BLaER1 treated with 17β-estradiol and CSF1 and Interleukin-3, amounts not matched to agents 10 nM and 100 nM (cell line): Measurements from ENCODE around the gene GRM1.

Experiments used
- H3K27ac ChIP-seq, 11 experiments: shearing (Covaris generic); formaldehyde crosslinking; 2 replicates each; pipeline ENCODE4 v1.8.1; 2022
- H3K27me3 ChIP-seq, 11 experiments: shearing (Covaris generic); formaldehyde crosslinking; 2 replicates each; pipeline ENCODE4 v1.8.1; 2022
- H3K36me3 ChIP-seq, 11 experiments: shearing (Covaris generic); formaldehyde crosslinking; 2 replicates each; pipeline ENCODE4 v1.8.1; 2022
- H3K4me1 ChIP-seq, 10 experiments: shearing (Covaris generic); formaldehyde crosslinking; 2 replicates each; pipeline ENCODE4 v1.8.1; 2022
- H3K4me2 ChIP-seq, 11 experiments: shearing (Covaris generic); formaldehyde crosslinking; 2 replicates each; pipeline ENCODE4 v1.8.1; 2022
- H3K4me3 ChIP-seq, 10 experiments: shearing (Covaris generic); formaldehyde crosslinking; 2 replicates each; pipeline ENCODE4 v1.8.1; 2022
- H3K9ac ChIP-seq, 11 experiments: shearing (Covaris generic); formaldehyde crosslinking; 2 replicates each; pipeline ENCODE4 v1.8.1; 2022
- H3K9me3 ChIP-seq, 11 experiments: shearing (Covaris generic); formaldehyde crosslinking; replicated peaks in 1 of 11; 2 replicates each; pipeline ENCODE4 v1.8.1; 2022
- H4K20me1 ChIP-seq, 11 experiments: shearing (Covaris generic); formaldehyde crosslinking; 2 replicates each; pipeline ENCODE4 v1.8.1; 2022
- Cebpa-rat ChIP-seq, 11 experiments: shearing (Covaris generic); IDR thresholded peaks; 2 replicates each; pipeline ENCODE4 v1.8.1; 2022

GRM1 gene

DNA sequence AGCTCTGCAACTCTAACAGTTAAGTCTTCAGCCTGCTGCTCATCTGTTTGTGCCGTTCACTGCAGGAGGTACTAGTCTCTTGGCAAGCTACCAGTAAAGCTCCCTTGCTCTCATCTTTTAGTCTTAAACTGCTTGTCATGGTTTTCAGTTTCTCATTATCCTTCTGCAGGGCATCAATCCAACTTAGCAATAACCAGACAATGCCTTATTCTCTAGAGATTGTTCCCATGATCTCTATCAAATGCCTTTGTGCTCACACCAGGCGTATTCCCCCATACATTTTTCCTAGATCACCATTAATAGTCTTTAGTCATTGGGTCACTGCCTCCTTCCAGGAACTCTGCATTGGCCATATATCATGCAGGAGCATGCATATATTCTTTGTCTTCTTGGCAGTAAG lies 171.3 kb downstream of the GRM1 start:
- Histone ChIP-seq H4K20me1 (no peaks in the 10 kb centered on the region), H3K27ac (no peak overlapping the region)

DNA sequence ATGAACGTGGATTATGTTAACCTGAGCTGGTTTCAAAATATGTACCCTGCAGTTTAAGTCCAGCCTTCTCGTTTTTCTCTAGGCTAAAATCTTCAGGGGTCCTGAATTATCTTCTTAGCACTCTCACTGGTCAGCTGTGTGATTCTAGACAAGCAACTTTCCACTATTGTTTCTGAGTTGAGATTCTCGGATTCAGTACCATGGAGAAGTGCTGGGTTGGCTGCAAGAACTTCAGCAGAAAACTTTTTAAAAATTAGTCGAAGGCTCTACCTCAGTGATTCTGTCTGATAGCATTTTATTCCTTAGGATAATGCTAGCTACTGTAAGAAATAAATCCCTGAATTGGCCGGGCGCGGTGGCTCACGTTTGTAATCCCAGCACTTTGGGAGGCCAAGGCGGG lies 173.7 kb downstream of the GRM1 start:
- H3K9me3 ChIP-seq: no peaks in the 10 kb centered on the region
- TF ChIP-seq Cebpa-rat (IDR thresholded peaks at IDR 0.05): no peak
- no peaks in the 10 kb centered on the region for H3K27me3 ChIP-seq
- H3K36me3 ChIP-seq: no peaks in the 10 kb centered on the region
- H4K20me1 ChIP-seq: no peaks in the 10 kb centered on the region
- H3K4me3 ChIP-seq: no peak overlapping the region
- no peak overlapping the region for H3K9ac ChIP-seq
- H3K4me1 ChIP-seq: no peaks in the 10 kb centered on the region
- H3K4me2 ChIP-seq: no peak overlapping the region
- H3K27ac ChIP-seq: no peak overlapping the region

More for the DNA sequence above, 171.3 kb downstream of the GRM1 start:
- Histone ChIP-seq H3K36me3 (no peaks in the 10 kb centered on the region), H3K27me3 (no peaks in the 10 kb centered on the region), H3K9me3 (no peaks in the 10 kb centered on the region), H3K4me2 (no peak overlapping the region), H3K9ac (no peak overlapping the region), H3K4me3 (no peak overlapping the region), H3K4me1 (no peaks in the 10 kb centered on the region)
- TF ChIP-seq Cebpa-rat (IDR thresholded peaks at IDR 0.05): no peak

DNA sequence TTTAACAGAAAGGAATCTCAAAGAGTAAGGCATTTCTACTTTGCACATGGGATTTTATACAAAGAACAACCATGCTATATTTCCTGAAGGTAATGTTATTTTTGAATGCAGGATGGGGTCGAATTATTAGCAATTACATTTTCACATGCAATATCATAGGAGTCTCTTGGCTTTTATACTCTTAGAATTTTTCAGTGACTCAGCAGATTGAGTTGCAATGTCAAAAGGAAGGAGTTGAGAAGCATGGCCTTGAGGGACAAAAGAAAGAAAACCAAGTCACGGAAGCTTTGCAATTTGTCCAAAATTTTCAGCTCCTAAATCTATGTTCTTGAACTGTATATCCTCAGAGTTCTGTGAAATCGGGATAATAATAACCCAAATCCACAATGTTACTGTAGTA lies 181.1 kb downstream of the GRM1 start:
- Histone ChIP-seq H3K9me3 (no peaks in the 10 kb centered on the region), H3K9ac (no peak overlapping the region), H3K4me3 (no peak overlapping the region), H3K4me1 (no peaks in the 10 kb centered on the region), H4K20me1 (no peaks in the 10 kb centered on the region), H3K27me3 (no peaks in the 10 kb centered on the region), H3K36me3 (no peaks in the 10 kb centered on the region), H3K4me2 (no peak overlapping the region), H3K27ac (no peak overlapping the region)
- TF ChIP-seq Cebpa-rat (IDR thresholded peaks at IDR 0.05): no peak

DNA sequence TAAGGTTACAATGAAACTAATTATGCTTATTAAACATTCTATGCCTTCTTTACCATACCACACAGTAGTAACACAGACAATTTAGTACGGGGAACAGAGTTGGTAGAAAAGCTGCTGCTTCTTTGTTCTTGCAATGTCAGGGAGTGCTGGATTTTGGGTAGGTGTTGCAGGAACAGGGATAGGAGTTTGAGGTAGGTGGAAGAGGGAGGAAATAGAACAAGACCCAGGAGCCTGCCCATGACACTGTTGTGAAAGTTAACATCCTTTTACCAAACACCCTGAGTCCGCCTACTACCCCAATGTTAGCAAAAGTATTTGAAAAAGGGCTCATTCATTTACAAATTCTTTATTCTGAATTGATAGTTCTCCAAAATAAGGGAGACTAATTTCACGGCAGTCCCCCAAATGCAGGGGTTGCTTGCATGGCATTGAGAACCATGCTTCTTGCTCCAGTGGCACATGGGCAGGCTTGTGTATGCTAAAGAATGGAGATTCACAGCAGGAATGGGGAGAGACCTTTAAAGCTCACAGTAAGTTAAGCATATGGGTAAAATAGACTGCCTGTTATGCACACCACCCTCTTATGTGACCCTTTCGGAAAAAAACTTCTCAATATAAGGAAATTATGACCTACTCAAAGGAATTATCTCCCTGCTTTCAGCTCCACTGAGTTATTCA lies 181.7 kb downstream of the GRM1 start:
- H3K4me3 ChIP-seq: no peak overlapping the region
- no peak overlapping the region for H3K27ac ChIP-seq
- no peaks in the 10 kb centered on the region for H3K27me3 ChIP-seq
- no peaks in the 10 kb centered on the region for H3K4me1 ChIP-seq
- H3K9ac ChIP-seq: no peak overlapping the region
- H3K36me3 ChIP-seq: no peaks in the 10 kb centered on the region
- no peaks in the 10 kb centered on the region for H3K9me3 ChIP-seq
- H3K4me2 ChIP-seq: no peak overlapping the region
- no peak for TF ChIP-seq Cebpa-rat (IDR thresholded peaks at IDR 0.05)
- no peaks in the 10 kb centered on the region for H4K20me1 ChIP-seq

DNA sequence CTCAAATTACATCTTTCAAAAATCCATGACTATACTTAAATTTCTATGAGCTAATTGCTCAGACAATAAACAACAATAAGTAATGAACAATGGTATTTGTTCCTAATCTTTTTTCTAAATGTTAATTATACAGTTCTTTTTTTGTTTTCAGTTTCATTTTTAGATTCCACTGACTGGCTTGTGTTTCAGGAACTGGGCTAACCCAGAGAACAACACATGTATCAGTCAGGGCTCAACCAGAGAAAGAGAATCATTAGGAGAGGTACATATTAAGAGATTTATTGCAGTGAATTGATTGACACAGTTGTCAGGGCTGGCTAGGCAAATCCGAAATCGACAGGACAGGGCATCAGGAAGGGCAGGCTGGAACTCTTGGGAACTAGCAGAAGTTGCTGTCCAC lies 182.8 kb downstream of the GRM1 start:
- H3K9me3 ChIP-seq: no peaks in the 10 kb centered on the region
- H3K36me3 ChIP-seq: no peaks in the 10 kb centered on the region
- H3K27ac ChIP-seq: no peak overlapping the region
- TF ChIP-seq Cebpa-rat (IDR thresholded peaks at IDR 0.05): no peak
- no peak overlapping the region for H3K4me3 ChIP-seq
- H3K9ac ChIP-seq: no peak overlapping the region
- H4K20me1 ChIP-seq: no peaks in the 10 kb centered on the region
- no peaks in the 10 kb centered on the region for H3K4me1 ChIP-seq
- H3K4me2 ChIP-seq: 0 out of 22 replicates have a peak overlapping the region, but pooled peaks of 1 of the 11 experiments have one; percentile 3
- H3K27me3 ChIP-seq: no peaks in the 10 kb centered on the region

DNA sequence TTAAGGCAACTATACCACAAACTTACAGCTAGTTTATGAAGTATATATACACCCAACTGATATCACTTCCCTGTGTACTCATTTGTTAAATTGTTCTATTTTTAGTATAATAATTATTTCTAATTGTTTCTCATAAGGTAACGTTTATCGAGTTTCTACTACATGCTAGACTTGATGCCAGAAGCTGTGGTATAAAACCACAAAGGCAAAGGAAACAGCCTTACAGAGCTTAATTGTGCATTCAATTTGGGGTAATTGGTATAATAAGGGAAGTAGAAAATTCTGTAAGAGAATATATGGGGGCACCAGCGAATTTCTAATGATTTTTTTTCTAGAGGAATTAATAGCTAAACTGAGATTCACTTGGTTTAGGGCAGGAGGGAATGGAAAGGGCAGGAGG lies 183.9 kb downstream of the GRM1 start:
- Histone ChIP-seq H3K36me3 (no peaks in the 10 kb centered on the region), H3K4me1 (no peaks in the 10 kb centered on the region), H4K20me1 (no peaks in the 10 kb centered on the region), H3K9ac (no peak overlapping the region), H3K9me3 (no peaks in the 10 kb centered on the region), H3K27ac (no peak overlapping the region), H3K4me2 (no peak overlapping the region), H3K27me3 (no peaks in the 10 kb centered on the region), H3K4me3 (no peak overlapping the region)
- no peak for TF ChIP-seq Cebpa-rat (IDR thresholded peaks at IDR 0.05)

DNA sequence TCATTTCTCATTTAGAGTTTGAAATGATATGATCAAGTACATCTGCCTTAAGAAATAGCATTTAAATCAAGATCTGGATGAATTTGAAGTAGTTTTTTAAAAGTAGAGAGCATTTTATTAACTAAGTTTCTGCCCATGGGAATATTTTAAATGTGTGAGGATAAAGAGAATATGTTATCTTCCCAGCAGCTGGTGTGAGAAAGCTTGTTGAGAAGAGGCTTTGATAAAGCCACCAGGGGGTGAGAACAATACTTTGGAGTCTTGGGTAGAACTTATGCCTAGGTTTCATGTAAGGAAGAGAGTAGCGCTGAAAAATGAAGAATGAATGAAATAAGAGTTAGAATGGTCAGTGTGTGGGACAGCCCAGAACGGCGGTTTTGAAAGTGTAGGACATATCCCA lies 190.2 kb downstream of the GRM1 start:
- no peak overlapping the region for H3K27ac ChIP-seq
- no peak overlapping the region for H3K4me3 ChIP-seq
- H3K36me3 ChIP-seq: no peaks in the 10 kb centered on the region
- H4K20me1 ChIP-seq: no peaks in the 10 kb centered on the region
- no peak overlapping the region for H3K4me2 ChIP-seq
- H3K9me3 ChIP-seq: no peaks in the 10 kb centered on the region
- no peak overlapping the region for H3K9ac ChIP-seq
- no peak for TF ChIP-seq Cebpa-rat (IDR thresholded peaks at IDR 0.05)
- H3K4me1 ChIP-seq: no peaks in the 10 kb centered on the region
- no peaks in the 10 kb centered on the region for H3K27me3 ChIP-seq

DNA sequence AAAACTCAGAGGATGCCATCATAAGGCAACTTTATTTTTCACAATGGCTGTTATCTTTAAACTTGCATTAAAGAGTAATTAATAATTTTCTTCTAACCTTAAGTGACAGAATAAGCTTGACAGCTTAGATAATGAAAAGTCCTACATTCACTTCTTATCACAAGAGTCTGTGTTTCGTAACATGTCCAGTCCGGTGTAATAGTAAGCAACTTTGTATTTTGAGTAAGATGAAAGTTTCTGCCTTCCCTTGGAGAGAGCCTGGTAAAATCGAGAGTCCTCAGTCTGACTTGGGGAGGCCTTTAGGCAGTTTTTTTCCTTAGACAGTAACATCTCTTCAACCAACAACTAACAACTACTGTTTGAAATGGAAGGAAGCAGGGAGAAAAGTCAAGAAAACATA lies 195.6 kb downstream of the GRM1 start:
- Histone ChIP-seq H4K20me1 (no peaks in the 10 kb centered on the region), H3K4me2 (no peak overlapping the region), H3K9ac (no peak overlapping the region), H3K4me3 (no peak overlapping the region), H3K4me1 (no peaks in the 10 kb centered on the region), H3K9me3 (no peaks in the 10 kb centered on the region), H3K36me3 (no peaks in the 10 kb centered on the region), H3K27me3 (no peaks in the 10 kb centered on the region), H3K27ac (no peak overlapping the region)
- TF ChIP-seq Cebpa-rat (IDR thresholded peaks at IDR 0.05): no peak

DNA sequence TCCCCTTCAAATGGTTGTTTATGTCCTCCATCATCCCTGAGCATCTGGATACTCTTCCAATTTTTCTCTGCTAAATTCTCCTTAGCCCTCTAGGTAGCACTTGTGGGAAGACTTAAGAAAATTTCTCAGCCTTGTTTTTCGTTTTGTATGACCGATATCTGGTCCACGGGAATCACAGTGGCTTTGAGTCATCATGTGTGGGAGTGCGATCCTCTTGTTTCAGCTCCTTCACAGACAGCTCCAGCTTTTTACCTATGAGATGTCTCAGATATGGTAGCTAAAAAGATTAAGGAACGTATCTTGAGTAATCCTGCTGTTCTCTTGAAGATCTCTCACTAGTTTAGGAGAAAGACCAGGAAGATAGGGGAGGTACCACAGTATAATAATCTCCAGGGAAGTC lies 196.1 kb downstream of the GRM1 start:
- H3K9me3 ChIP-seq: no peaks in the 10 kb centered on the region
- no peak overlapping the region for H3K27ac ChIP-seq
- no peak overlapping the region for H3K9ac ChIP-seq
- H3K4me2 ChIP-seq: no peak overlapping the region
- no peaks in the 10 kb centered on the region for H3K27me3 ChIP-seq
- H3K4me3 ChIP-seq: no peak overlapping the region
- no peaks in the 10 kb centered on the region for H3K4me1 ChIP-seq
- no peaks in the 10 kb centered on the region for H4K20me1 ChIP-seq
- no peak for TF ChIP-seq Cebpa-rat (IDR thresholded peaks at IDR 0.05)
- no peaks in the 10 kb centered on the region for H3K36me3 ChIP-seq

DNA sequence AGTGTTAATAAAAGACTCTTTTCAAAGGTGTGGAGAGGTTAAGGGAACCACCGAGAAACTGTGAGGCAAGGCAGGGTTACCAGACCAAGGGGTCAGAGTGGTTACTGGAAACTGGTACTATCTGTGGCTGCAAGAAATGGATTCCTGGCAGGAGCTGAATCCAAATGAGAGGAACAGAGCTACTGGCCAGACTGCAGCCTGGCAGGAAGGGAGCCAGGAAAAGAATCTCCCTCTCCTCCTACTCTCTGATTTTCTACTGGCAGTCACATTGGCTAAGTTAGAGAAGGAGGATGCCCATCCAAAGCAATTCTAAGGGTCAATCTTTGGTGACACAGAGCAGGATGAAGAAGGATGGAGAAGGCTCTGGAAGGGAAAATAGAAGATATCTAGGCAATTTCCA lies 211.5 kb downstream of the GRM1 start:
- H3K9me3 ChIP-seq: peaks cover 0 to 13% (median 0%) of the 10 kb centered on the region in 11 experiments; a peak in 6 of 22 replicates
- H3K9ac ChIP-seq: no peak overlapping the region
- H3K36me3 ChIP-seq: no peaks in the 10 kb centered on the region
- no peaks in the 10 kb centered on the region for H3K4me1 ChIP-seq
- H3K27me3 ChIP-seq: no peaks in the 10 kb centered on the region
- no peak for TF ChIP-seq Cebpa-rat (IDR thresholded peaks at IDR 0.05)
- no peaks in the 10 kb centered on the region for H4K20me1 ChIP-seq
- no peak overlapping the region for H3K4me2 ChIP-seq
- H3K27ac ChIP-seq: no peak overlapping the region
- no peak overlapping the region for H3K4me3 ChIP-seq
